ENCODE results near the gene L3MBTL3. TPM values are rescaled to one million over a fixed set of nuclear protein-coding genes. Genes with fewer than 3 reads are reported as not detected.

Gene L3MBTL3
- total RNA-seq, 4 donors from 2014 or later: 3.1 to 6.7 (median 3.6) TPM

GRCh38 chr6:130035211-130035610, 16.8 kb downstream of the L3MBTL3 start:
- DNase-seq (ENCODE audit: extremely low spot score): no peak
- TF ChIP-seq, protein P1, sequence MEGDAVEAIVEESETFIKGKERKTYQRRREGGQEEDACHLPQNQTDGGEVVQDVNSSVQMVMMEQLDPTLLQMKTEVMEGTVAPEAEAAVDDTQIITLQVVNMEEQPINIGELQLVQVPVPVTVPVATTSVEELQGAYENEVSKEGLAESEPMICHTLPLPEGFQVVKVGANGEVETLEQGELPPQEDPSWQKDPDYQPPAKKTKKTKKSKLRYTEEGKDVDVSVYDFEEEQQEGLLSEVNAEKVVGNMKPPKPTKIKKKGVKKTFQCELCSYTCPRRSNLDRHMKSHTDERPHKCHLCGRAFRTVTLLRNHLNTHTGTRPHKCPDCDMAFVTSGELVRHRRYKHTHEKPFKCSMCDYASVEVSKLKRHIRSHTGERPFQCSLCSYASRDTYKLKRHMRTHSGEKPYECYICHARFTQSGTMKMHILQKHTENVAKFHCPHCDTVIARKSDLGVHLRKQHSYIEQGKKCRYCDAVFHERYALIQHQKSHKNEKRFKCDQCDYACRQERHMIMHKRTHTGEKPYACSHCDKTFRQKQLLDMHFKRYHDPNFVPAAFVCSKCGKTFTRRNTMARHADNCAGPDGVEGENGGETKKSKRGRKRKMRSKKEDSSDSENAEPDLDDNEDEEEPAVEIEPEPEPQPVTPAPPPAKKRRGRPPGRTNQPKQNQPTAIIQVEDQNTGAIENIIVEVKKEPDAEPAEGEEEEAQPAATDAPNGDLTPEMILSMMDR (IDR thresholded peaks at IDR 0.05): no peak
- no peak for TF ChIP-seq POLR2A (IDR thresholded peaks at IDR 0.05; ENCODE audit: low read depth)
- TF ChIP-seq EP300 (IDR thresholded peaks at IDR 0.05): no peak
- no peak for TF ChIP-seq POLR2AphosphoS5 (IDR thresholded peaks at IDR 0.05)
- H3K27me3 ChIP-seq: no peaks in the 10 kb centered on the region
- H3K4me1 ChIP-seq: no peaks in the 10 kb centered on the region
- 74% methylated on average over 2 of the region's 2 CpGs for WGBS
- no peak overlapping the region for H3K4me3 ChIP-seq
- no peak overlapping the region for H3K27ac ChIP-seq (replicated peaks in 1 of 4)
- intact Hi-C loops (cut with DNase I): no loop called here
- no peaks in the 10 kb centered on the region for H3K36me3 ChIP-seq
- no peaks in the 10 kb centered on the region for H3K9me3 ChIP-seq

DNA sequence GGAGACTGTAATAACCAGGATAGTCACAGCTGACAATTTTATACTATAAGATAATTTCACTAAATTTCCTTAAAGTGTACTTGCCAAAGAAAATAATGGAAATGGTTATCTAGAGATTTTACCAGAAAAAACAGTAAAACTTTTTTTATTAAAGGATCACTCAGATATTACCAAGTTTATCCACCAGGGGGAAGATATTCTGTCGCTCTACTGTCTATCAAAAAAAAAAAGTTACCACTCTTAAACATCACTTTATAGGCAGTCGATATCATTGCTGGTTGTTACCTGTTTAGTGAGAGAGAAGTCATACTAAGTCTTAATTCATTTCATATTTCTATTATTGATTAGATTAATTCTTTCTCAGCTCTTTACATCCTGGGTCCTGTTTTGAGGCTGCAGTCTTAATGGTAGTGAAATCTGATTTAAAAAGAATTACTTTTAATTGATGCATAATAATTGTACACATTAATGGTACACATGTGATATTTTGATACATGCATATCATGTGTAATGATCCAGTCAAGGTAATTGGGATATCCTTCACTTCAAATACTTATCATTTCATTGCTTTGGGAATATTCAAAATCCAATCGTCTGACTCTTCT, 18.9 kb downstream of the L3MBTL3 start:
- no peaks in the 10 kb centered on the region for H3K4me1 ChIP-seq
- intact Hi-C loops (cut with DNase I): no loop called here
- H3K27ac ChIP-seq (replicated peaks in 1 of 4): no peak overlapping the region
- WGBS: 76% methylated on average over 3 of the region's 3 CpGs
- no peaks in the 10 kb centered on the region for H3K9me3 ChIP-seq
- H3K36me3 ChIP-seq: no peaks in the 10 kb centered on the region
- no peak overlapping the region for H3K4me3 ChIP-seq
- H3K27me3 ChIP-seq: no peaks in the 10 kb centered on the region
- DNase-seq (ENCODE audit: extremely low spot score): no peak
- no peak for TF ChIP-seq EP300 (IDR thresholded peaks at IDR 0.05)
- TF ChIP-seq, protein P1 (IDR thresholded peaks at IDR 0.05): peak in 2 of 3 experiments; percentile 26 to 41
- no peak for TF ChIP-seq POLR2A (IDR thresholded peaks at IDR 0.05; ENCODE audit: low read depth)
- no peak for TF ChIP-seq POLR2AphosphoS5 (IDR thresholded peaks at IDR 0.05)

DNA sequence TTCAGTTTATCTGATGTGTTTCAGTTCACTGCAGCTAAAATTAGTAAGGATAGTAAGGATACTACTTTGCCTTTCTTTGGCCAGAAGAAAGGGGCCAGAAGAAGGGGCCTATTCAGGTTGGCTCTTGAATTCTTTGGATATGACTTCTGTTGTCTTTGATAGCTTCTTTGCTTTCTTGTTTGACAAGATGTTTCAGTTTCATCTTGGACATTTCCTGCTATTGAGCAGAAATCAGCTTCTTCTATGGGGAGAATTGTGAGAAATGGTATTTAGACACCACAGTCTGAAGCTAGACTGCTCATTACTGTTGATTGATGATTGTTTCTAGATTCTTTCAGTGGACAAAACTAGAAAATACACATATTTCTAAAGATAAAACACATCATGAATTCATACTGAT, 23.2 kb downstream of the L3MBTL3 start:
- Histone ChIP-seq H3K27ac (replicated peaks in 1 of 4) (no peak overlapping the region), H3K9me3 (no peaks in the 10 kb centered on the region), H3K4me1 (no peaks in the 10 kb centered on the region), H3K4me3 (no peak overlapping the region), H3K36me3 (no peaks in the 10 kb centered on the region), H3K27me3 (no peaks in the 10 kb centered on the region)
- intact Hi-C loops (cut with DNase I): no loop called here
- no peak for DNase-seq (ENCODE audit: extremely low spot score)
- TF ChIP-seq EP300 (IDR thresholded peaks at IDR 0.05) (no peak), POLR2A (IDR thresholded peaks at IDR 0.05; ENCODE audit: low read depth) (no peak), POLR2AphosphoS5 (IDR thresholded peaks at IDR 0.05) (no peak)

DNA sequence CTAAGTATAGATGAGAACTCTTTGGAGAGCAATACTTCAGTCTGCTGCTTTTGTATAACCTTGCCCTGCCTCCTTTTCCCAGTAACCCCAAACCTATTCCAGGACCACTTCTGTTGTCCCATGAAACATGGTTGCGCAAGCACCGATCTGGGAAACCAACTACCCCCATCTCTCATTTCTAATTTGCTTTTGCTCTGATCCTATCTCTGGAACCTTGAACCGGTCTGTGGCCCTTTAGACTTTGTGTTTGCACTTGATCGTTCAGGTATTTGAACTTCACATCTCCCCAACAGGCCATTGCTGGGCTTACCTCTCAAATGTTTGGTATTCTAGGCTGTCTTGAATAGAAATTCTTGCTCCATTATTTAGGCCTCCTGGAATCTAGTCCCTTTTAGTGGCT, 25.0 kb downstream of the L3MBTL3 start:
- Histone ChIP-seq H3K9me3 (no peaks in the 10 kb centered on the region), H3K36me3 (no peaks in the 10 kb centered on the region), H3K4me3 (no peak overlapping the region), H3K27ac (replicated peaks in 1 of 4) (no peak overlapping the region), H3K4me1 (no peaks in the 10 kb centered on the region), H3K27me3 (no peaks in the 10 kb centered on the region)
- WGBS: 100% methylated on average over 4 of the region's 4 CpGs
- intact Hi-C loops (cut with DNase I): no loop called here
- TF ChIP-seq, protein P1 (IDR thresholded peaks at IDR 0.05): no peak
- TF ChIP-seq POLR2AphosphoS5 (IDR thresholded peaks at IDR 0.05): no peak
- DNase-seq (ENCODE audit: extremely low spot score): no peak

GRCh38 chr6:130045622-130046021, 27.2 kb downstream of the L3MBTL3 start:
- H3K27me3 ChIP-seq: no peaks in the 10 kb centered on the region
- H3K4me3 ChIP-seq: no peak overlapping the region
- intact Hi-C loops (cut with DNase I): no loop called here
- no peaks in the 10 kb centered on the region for H3K4me1 ChIP-seq
- TF ChIP-seq EP300 (IDR thresholded peaks at IDR 0.05) (no peak), POLR2A (IDR thresholded peaks at IDR 0.05; ENCODE audit: low read depth) (no peak), POLR2AphosphoS5 (IDR thresholded peaks at IDR 0.05) (no peak)
- TF ChIP-seq, protein P1 (IDR thresholded peaks at IDR 0.05): no peak
- no peak for DNase-seq (ENCODE audit: extremely low spot score)
- 94% methylated on average over 2 of the region's 2 CpGs for WGBS
- no peaks in the 10 kb centered on the region for H3K9me3 ChIP-seq
- peaks cover 0 to 10% (median 8%) of the 10 kb centered on the region in 4 donors for H3K36me3 ChIP-seq
- H3K27ac ChIP-seq (replicated peaks in 1 of 4): no peak overlapping the region

All from esophagus muscularis mucosa (tissue), 4 donors.